C4-2B (cell line): ENCODE data around the gene KLF16.

ENCODE experiments used
- ZFX ChIP-seq: fragments of 450-650 bp; IDR thresholded peaks from 2 replicates; pipeline ENCODE4 v1.6.1; 2017
- TF ChIP-seq, protein P1 (sequence below): fragments of 450-650 bp; conservative IDR thresholded peaks from 2 replicates; pipeline ENCODE4 v1.5.1; 2017; ENCODE audit warnings: mild to moderate bottlenecking

- TF ChIP-seq, protein P1, sequence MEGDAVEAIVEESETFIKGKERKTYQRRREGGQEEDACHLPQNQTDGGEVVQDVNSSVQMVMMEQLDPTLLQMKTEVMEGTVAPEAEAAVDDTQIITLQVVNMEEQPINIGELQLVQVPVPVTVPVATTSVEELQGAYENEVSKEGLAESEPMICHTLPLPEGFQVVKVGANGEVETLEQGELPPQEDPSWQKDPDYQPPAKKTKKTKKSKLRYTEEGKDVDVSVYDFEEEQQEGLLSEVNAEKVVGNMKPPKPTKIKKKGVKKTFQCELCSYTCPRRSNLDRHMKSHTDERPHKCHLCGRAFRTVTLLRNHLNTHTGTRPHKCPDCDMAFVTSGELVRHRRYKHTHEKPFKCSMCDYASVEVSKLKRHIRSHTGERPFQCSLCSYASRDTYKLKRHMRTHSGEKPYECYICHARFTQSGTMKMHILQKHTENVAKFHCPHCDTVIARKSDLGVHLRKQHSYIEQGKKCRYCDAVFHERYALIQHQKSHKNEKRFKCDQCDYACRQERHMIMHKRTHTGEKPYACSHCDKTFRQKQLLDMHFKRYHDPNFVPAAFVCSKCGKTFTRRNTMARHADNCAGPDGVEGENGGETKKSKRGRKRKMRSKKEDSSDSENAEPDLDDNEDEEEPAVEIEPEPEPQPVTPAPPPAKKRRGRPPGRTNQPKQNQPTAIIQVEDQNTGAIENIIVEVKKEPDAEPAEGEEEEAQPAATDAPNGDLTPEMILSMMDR: no peak
- no peak for TF ChIP-seq ZFX
Observed at GRCh38 chr19:1906985-1907562, 43.7 kb upstream of the KLF16 start.
